GM20000 (cell line): ENCODE data around the gene ALDH1L1.

ENCODE experiments used
- DNase-seq: peaks from one replicate; pipeline ENCODE4 v3.0.0; 2012; ENCODE audit warnings: low spot score
- TF ChIP-seq, protein P1 (sequence below): IDR thresholded peaks from 2 replicates; pipeline ENCODE4 v1.5.1; 2012; ENCODE audit warnings: mild to moderate bottlenecking, control low read depth; ENCODE audit errors: extremely low read depth, missing control alignments

The ALDH1L1 gene

DNA sequence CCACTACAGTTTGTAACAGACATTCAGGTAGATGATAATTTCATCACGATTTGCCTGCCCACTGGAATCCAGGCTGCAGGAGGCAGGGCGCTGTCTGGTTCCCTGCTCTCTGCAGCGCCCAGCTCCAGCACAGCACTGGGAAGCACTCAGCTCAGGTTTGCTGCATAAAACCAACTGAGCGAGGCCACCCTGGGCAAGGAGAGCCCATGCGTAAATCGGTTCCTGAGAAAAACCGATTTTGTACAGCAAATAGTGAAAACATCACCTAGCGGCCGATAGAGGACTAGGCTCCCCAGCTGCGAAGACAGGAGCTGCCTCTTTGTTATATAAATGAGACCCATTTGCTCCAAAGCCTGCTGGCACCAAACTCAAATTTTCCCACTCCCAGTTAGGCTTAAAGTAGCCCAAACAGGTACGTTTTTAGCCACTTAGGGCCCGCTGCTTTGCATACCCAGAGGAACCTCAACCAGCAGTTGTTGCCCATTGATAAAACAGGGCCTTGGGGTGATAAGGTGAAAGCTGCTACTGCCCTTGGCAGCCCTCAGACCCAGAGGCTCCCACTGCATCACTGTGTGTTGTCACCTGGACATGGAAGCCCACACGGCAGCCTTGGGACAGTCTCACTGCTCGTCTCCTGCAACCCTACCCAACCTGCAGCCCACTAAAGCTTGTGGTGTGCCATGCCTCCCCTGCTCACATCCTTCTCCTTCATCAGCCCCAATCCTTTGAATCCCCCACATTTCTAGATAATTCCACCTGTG, 47.5 kb downstream of the ALDH1L1 start:
- DNase-seq, result no peak
- TF ChIP-seq, protein P1, sequence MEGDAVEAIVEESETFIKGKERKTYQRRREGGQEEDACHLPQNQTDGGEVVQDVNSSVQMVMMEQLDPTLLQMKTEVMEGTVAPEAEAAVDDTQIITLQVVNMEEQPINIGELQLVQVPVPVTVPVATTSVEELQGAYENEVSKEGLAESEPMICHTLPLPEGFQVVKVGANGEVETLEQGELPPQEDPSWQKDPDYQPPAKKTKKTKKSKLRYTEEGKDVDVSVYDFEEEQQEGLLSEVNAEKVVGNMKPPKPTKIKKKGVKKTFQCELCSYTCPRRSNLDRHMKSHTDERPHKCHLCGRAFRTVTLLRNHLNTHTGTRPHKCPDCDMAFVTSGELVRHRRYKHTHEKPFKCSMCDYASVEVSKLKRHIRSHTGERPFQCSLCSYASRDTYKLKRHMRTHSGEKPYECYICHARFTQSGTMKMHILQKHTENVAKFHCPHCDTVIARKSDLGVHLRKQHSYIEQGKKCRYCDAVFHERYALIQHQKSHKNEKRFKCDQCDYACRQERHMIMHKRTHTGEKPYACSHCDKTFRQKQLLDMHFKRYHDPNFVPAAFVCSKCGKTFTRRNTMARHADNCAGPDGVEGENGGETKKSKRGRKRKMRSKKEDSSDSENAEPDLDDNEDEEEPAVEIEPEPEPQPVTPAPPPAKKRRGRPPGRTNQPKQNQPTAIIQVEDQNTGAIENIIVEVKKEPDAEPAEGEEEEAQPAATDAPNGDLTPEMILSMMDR, result no peak

DNA sequence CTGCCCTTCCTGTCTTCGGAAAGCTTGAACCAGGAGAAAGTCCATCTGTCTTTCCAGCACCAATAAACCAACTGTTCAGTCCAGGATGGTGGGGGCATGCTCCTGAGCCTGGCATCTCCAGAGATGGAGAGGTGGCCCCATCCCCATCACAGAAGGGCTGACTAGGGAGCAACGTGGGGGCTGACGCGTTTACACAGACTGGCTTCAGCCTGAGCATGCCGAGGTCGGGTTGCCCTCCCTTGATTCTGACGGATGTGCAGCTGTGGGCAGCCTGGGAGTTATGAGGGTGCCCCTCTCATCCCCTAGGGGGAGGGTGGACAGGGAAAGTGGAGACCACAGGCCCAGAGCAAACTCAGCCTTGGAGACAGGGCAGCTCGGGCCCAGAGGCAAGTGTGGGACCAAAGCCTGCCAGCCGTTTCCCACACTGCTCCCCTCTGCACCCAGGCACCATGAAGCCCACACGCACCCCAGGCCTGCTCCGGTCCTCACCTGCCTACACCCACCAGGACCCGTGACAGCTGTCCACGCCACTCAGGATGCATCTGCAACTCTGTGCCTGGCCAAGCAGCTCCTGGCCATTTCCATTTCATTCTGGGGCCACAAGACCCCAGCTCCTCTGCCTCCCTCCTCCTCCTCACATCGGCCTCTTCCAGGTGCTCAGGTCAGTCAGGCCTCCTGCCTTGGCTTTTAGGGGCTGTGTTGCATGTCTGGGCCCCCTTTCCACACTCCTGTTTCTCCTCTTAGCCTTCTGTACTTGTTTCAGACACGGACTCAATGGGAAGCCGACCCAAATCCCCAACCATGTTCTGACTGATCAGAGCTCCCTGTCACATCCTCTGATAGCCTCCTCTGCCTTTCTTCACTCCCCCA, 48.3 kb downstream of the ALDH1L1 start:
- no peak for DNase-seq
- TF ChIP-seq, protein P1, result no peak

DNA sequence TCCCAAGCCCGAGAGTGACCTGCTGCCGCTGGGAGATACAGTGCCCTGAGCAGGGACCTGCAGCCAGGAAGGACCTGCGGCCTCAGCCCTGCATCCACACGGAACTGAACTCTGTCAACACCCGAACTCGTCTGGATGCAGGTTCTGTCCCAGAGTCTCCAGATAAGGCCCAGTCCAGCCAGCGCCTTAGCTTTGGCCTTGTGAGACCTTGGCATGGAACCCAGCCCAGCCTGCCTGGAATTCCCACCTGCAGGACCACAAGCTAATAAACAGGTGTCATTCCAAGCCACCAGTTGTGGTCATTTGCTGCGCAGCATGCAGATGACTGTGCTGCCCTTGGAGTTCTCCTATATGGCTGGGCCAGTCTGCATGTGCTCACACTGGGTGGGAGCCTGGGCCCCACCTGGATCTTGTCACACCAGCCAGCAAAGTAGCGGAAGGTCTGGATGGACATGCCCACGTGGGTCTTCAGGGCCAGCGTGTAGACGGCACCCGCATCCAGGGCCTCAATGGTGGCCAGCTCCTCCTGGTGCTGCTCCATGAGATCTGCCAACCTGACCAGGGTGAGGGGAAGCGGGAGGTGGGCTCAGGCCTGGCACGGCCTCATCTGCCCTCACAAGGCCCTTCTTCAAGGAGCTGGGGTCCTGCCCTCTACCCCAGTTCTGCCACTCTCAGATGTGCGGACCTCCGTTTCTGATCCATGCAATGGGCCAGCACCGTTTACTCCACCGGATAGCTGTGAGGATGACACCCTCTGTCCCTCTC, 49.2 kb downstream of the ALDH1L1 start:
- DNase-seq, result no peak
- TF ChIP-seq, protein P1, result no peak

GRCh38 chr3:126130081-126130855, 50.1 kb downstream of the ALDH1L1 start:
- TF ChIP-seq, protein P1, result no peak
- DNase-seq, result no peak

- TF ChIP-seq, protein P1, result no peak
- DNase-seq, result no peak
These were observed 50.9 kb downstream of the ALDH1L1 start for GRCh38 chr3:126129398-126129891.

DNA sequence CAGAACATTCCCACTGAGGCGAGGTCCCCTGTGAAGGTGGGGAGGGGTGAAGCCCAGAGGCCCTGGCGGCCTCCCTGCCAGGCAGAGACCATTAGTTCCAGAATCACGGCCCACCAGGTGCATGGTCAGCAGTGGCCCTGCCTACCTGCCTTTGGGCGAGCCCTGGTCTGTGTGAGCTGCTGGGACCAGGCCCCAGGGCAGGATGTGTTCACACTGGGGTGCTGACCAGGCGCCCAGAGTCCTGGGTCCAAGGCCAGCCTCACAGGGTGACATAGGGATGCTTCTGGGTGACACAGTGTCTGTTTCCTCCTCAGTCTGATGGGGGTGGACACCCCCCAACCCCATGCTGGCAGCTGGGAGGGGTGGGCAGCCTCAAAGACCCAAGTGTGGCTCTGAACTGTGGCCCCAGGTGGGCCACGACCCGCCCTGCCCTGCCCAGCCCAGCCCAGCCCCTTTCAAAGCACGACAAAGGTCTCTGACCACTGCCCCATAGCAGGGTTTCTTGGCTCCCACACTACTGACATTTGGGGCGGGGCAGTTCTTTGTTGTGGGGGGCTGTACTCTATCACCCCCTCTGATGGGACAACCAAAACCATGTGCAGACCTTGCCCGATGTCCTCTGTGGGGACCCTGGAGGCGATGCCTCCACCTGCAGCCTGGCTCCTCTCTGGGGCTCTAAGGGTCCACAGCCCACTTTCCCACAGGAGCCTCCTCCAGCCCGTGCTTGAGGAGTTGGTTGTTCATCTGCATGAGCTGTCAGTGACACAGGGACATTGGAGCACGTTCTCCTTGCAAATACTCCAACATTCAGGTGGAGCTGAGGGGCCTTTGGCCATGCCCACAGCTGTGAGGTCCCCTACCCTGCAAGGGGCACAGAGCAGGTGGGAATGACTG, 51.6 kb downstream of the ALDH1L1 start:
- TF ChIP-seq, protein P1, result no peak
- no peak for DNase-seq
